ENCODE results near the gene CCDC86.

Gene CCDC86

GRCh38 chr11:60831501-60832079 lies 10.3 kb upstream of the CCDC86 start:
- DNase-seq = no peak

- no peak for DNase-seq
Measured at GRCh38 chr11:60834742-60835533, 7.0 kb upstream of the CCDC86 start.

GRCh38 chr11:60835534-60835846 lies 6.4 kb upstream of the CCDC86 start:
- DNase-seq = no peak

GRCh38 chr11:60836866-60837515 lies 4.9 kb upstream of the CCDC86 start:
- no peak for DNase-seq

- DNase-seq = no peak
Measured at GRCh38 chr11:60838132-60838531, 3.8 kb upstream of the CCDC86 start.

GRCh38 chr11:60840470-60841430 lies 1.2 kb upstream of the CCDC86 start:
- DNase-seq = no peak

GRCh38 chr11:60842668-60843600 lies 1.0 kb downstream of the CCDC86 start:
- DNase-seq = no peak

GRCh38 chr11:60844045-60844869 lies 2.3 kb downstream of the CCDC86 start:
- no peak for DNase-seq

GRCh38 chr11:60844870-60845221 lies 2.9 kb downstream of the CCDC86 start:
- no peak for DNase-seq

- no peak for DNase-seq
Measured at GRCh38 chr11:60845338-60845737, 3.4 kb downstream of the CCDC86 start.

- no peak for DNase-seq
Measured at GRCh38 chr11:60847281-60847680, 5.4 kb downstream of the CCDC86 start.

GRCh38 chr11:60847896-60848295 lies 6.0 kb downstream of the CCDC86 start:
- DNase-seq = no peak

- DNase-seq = no peak
Measured at GRCh38 chr11:60848714-60849151, 6.8 kb downstream of the CCDC86 start.

- DNase-seq = no peak
Measured at GRCh38 chr11:60849641-60850520, 8.0 kb downstream of the CCDC86 start.

GRCh38 chr11:60851327-60852104 lies 9.6 kb downstream of the CCDC86 start:
- DNase-seq = no peak

- no peak for DNase-seq
Measured at GRCh38 chr11:60852117-60852981, 10.4 kb downstream of the CCDC86 start.

GRCh38 chr11:60852982-60853950 lies 11.4 kb downstream of the CCDC86 start:
- DNase-seq = no peak

All from NK-92 treated with Interleukin-12 subunit alpha and Interleukin-12 subunit beta, amount 100 ng/mL, for 24 hours (cell line).